Kidney (tissue), 14 donors: ENCODE results near the gene ETV6. TPM values are rescaled to one million over a fixed set of nuclear protein-coding genes. Genes with fewer than 3 reads are reported as not detected.

Experiments used
- DNase-seq, 5 donors: peaks; one replicate each; pipeline ENCODE4 v3.0.0-alpha.2; 2013 to 2020
- FAIRE-seq: peaks from 2 replicates; lab custom pipeline; 2012; peaks lifted over from hg19 to GRCh38; lab: Jason Lieb, UNC
- H3K27ac ChIP-seq, 2 donors: one replicate each; pipeline ENCODE4 v1.7.0; 2013; ENCODE audit warnings: low read depth in 2 of 2, low read length in 2 of 2, inconsistent platforms in 1 of 2
- H3K27me3 ChIP-seq: one replicate; pipeline ENCODE4 v1.7.1; 2013; ENCODE audit warnings: low read length, inconsistent platforms; ENCODE audit not compliant: control insufficient read depth, insufficient read depth
- H3K36me3 ChIP-seq, 3 donors: one replicate each; pipeline versions ENCODE4 v1.7.0 to v1.7.1; 2013; ENCODE audit warnings: low read length in 3 of 3, control low read depth in 1 of 3, inconsistent platforms in 1 of 3; ENCODE audit not compliant: insufficient read depth in 3 of 3, control insufficient read depth in 2 of 3
- H3K4me1 ChIP-seq, 3 donors: one replicate each; pipeline versions ENCODE4 v1.7.0 to v1.7.1; 2013; ENCODE audit warnings: low read length in 3 of 3, inconsistent platforms in 1 of 3, low read depth in 1 of 3; ENCODE audit not compliant: control insufficient read depth in 2 of 3, insufficient read depth in 2 of 3
- H3K4me3 ChIP-seq, 3 donors: one replicate each; pipeline versions ENCODE4 v1.7.0 to v1.8.1; 2013; ENCODE audit warnings: low read length in 3 of 3, control low read depth in 1 of 3, inconsistent platforms in 1 of 3
- H3K9ac ChIP-seq, 3 donors: one replicate each; pipeline versions ENCODE4 v1.7.0 to v1.7.1; 2013; ENCODE audit warnings: low read length in 3 of 3, control low read depth in 1 of 3, inconsistent platforms in 1 of 3
- H3K9me3 ChIP-seq, 3 donors: one replicate each; pipeline versions ENCODE4 v1.7.0 to v1.7.1; 2013; ENCODE audit warnings: low read length in 3 of 3, control low read depth in 1 of 3, inconsistent platforms in 1 of 3; ENCODE audit not compliant: control insufficient read depth in 2 of 3, insufficient read depth in 1 of 3
- CTCF ChIP-seq: IDR thresholded peaks from 3 replicates; pipeline ENCODE4 v1.5.1; 2012; ENCODE audit warnings: mild to moderate bottlenecking, moderate library complexity, borderline replicate concordance; ENCODE audit not compliant: insufficient read depth; ENCODE audit errors: extremely low read depth
- intact Hi-C: fragments of 100-400 bp; cut with DNase I; formaldehyde crosslinking; loops from one replicate; pipeline ENCODE4 v1.11.1; 2022
- polyA plus RNA-seq: library from polyadenylated mRNA; stranded (reverse); fragments of 350-450 nt; fragmentation: Illumina TruSeq; extraction: RNeasy Lipid Tissue Mini Kit (QIAGEN cat#74804); gene quantifications from one replicate; pipeline ENCODE4 v1.2.3, GENCODE V29; 2014; ENCODE audit warnings: low read depth, low replicate concordance; ENCODE audit not compliant: insufficient read depth
- total RNA-seq: library from RNA; stranded (reverse); fragmentation: NEBNext Ultra II Directional; extraction: Animal tissue kit (Norgen Biotek cat#: 25700); gene quantifications from one replicate; pipeline ENCODE4 v1.2.1, GENCODE V29; 2021
- donor health status: control.
- donor health status: control.
- donor health status: control.
- donor health status: control.
- donor health status: control.
- donor health status: DM: yes; HTN: yes; CAD: no.
- donor health status: Normal renal cell carcinoma (clear cell type).

Gene ETV6
- total and polyA plus RNA-seq, 2 donors from 2014 or later: 5.2 to 59.8 TPM

DNA sequence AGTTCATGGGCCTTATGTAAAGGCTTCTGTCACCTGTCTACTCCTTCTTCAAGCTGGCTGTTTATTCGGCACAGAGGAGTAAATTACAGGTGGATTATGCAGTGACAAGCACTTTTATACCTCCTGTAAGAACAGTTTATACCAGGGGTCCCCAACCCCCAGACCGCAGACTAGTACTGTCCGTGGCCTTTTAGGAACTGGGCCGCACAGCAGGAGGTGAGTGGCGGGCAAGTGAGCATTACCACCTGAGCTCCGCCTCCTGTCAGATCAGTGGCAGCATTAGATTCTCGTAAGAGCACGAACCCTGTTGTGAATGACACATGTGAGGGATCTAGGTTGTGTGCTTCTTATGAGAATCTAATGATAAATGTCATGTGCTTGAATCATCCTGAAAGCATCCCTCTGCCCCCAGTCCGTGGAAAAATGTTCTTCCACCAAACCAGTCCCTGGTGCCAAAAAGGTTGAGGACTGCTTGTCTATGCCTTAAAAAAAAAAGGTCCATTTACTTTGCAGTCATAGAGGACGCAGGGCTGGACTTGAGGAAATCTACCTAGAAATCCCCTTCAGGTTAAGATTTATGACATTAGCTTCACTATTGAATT lies 78.8 kb downstream of the ETV6 start:
- no peak overlapping the region for H3K27ac ChIP-seq

DNA sequence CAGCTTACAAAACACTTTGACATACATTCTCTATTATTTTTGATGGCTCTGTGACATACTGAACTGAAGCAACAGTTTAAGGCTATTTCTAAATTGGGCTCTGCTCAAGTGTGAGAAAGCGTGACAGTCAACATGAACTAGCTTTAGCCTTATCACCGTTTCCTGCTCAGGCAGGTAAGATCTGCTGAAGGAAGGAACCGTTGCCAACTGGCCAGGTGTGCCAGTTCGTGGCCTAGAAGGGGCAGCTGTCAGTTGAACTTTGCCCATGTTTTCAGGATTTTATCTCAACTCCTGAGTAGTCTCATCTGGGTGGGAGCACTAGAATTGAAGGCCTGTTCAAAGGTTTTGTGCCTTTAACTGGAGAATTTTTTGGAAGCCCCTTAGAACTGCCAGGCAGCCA lies 79.5 kb downstream of the ETV6 start:
- Histone ChIP-seq H3K9me3 (no peaks in the 10 kb centered on the region), H3K36me3 (no peaks in the 10 kb centered on the region), H3K27ac (peak overlapping the region; percentile 12 to 45), H3K4me3 (no peak overlapping the region), H3K27me3 (no peaks in the 10 kb centered on the region), H3K9ac (no peak overlapping the region), H3K4me1 (peaks cover 0 to 22% (median 20%) of the 10 kb centered on the region in 3 donors)
- intact Hi-C loops: no loop called here
- no peak for TF ChIP-seq CTCF
- DNase-seq (peak in 2 of 5 donors; percentile 38 to 43), FAIRE-seq (no peak)

More for the DNA sequence above, 78.8 kb downstream of the ETV6 start:
- H3K4me3 ChIP-seq: no peak overlapping the region
- intact Hi-C loops: no loop called here
- no peak for TF ChIP-seq CTCF
- no peaks in the 10 kb centered on the region for H3K27me3 ChIP-seq
- DNase-seq (peak in 1 of 5 donors; percentile 11), FAIRE-seq (no peak)
- peaks cover 0 to 25% (median 25%) of the 10 kb centered on the region in 3 donors for H3K4me1 ChIP-seq
- no peaks in the 10 kb centered on the region for H3K36me3 ChIP-seq
- no peak overlapping the region for H3K9ac ChIP-seq
- H3K9me3 ChIP-seq: no peaks in the 10 kb centered on the region

GRCh38 chr12:11729439-11730150 lies 80.1 kb downstream of the ETV6 start:
- Histone ChIP-seq H3K27ac (peak overlapping the region; percentile 12 to 45), H3K4me1 (peaks cover 0 to 22% (median 18%) of the 10 kb centered on the region in 3 donors), H3K9me3 (no peaks in the 10 kb centered on the region), H3K4me3 (no peak overlapping the region), H3K27me3 (no peaks in the 10 kb centered on the region), H3K36me3 (no peaks in the 10 kb centered on the region), H3K9ac (no peak overlapping the region)
- DNase-seq: no peak
- FAIRE-seq: no peak
- intact Hi-C loops: no loop called here
- TF ChIP-seq CTCF: no peak
